ENCODE results near the gene C2orf42. TPM values are rescaled to one million over a fixed set of nuclear protein-coding genes. Genes with fewer than 3 reads are reported as not detected.

The C2orf42 gene
- total and polyA plus RNA-seq, 4 donors: 8.1 to 20.6 (median 13.7) TPM

GRCh38 chr2:70128005-70128404, 62.8 kb downstream of the C2orf42 start:
- 76% methylated on average over 1 of the region's 1 CpG for WGBS
- peak overlapping the region in 1 of 2 donors; percentile 35 for H3K27ac ChIP-seq (ENCODE audit: low read depth in 1 of 2, low read length in 2 of 2)
- H3K9me3 ChIP-seq (ENCODE audit: control insufficient read depth in 4 of 4, low read length in 3 of 4): no peaks in the 10 kb centered on the region
- H3K36me3 ChIP-seq (ENCODE audit: control insufficient read depth in 4 of 4, insufficient read depth in 3 of 4, low read depth in 1 of 4, low read length in 3 of 4): no peaks in the 10 kb centered on the region
- TF ChIP-seq GABPA (IDR thresholded peaks at IDR 0.05 in 1 of 2, conservative IDR thresholded peaks at IDR 0.05 in 1 of 2) (no peak), EGR1 (IDR thresholded peaks at IDR 0.05; ENCODE audit: low read depth in 2 of 2) (no peak), RAD21 (IDR thresholded peaks at IDR 0.05) (no peak), REST (IDR thresholded peaks at IDR 0.05) (no peak), HNF4G (IDR thresholded peaks at IDR 0.05) (no peak), NR2F2 (IDR thresholded peaks at IDR 0.05) (no peak)
- DNase-seq (ENCODE audit: low spot score): no peak
- no peak overlapping the region for H3K9ac ChIP-seq (ENCODE audit: low read depth in 1 of 2, low read length in 2 of 2)
- no peaks in the 10 kb centered on the region for H3K27me3 ChIP-seq (ENCODE audit: control insufficient read depth in 4 of 4, insufficient read depth in 4 of 4, low read length in 3 of 4)
- no peak overlapping the region for H3K4me3 ChIP-seq (ENCODE audit: low read depth in 1 of 3, low read length in 3 of 3)
- peaks cover 2 to 17% (median 4%) of the 10 kb centered on the region in 4 donors for H3K4me1 ChIP-seq (ENCODE audit: control insufficient read depth in 4 of 4, insufficient read depth in 4 of 4, low read length in 3 of 4)

- no peaks in the 10 kb centered on the region for H3K27me3 ChIP-seq (ENCODE audit: control insufficient read depth in 4 of 4, insufficient read depth in 4 of 4, low read length in 3 of 4)
- H3K27ac ChIP-seq (ENCODE audit: low read depth in 1 of 2, low read length in 2 of 2): no peak overlapping the region
- H3K4me3 ChIP-seq (ENCODE audit: low read depth in 1 of 3, low read length in 3 of 3): no peak overlapping the region
- no peak overlapping the region for H3K9ac ChIP-seq (ENCODE audit: low read depth in 1 of 2, low read length in 2 of 2)
- no peak for TF ChIP-seq MAX (IDR thresholded peaks at IDR 0.05)
- no peaks in the 10 kb centered on the region for H3K9me3 ChIP-seq (ENCODE audit: control insufficient read depth in 4 of 4, low read length in 3 of 4)
- no peaks in the 10 kb centered on the region for H3K36me3 ChIP-seq (ENCODE audit: control insufficient read depth in 4 of 4, insufficient read depth in 3 of 4, low read depth in 1 of 4, low read length in 3 of 4)
- DNase-seq (ENCODE audit: low spot score): no peak
- H3K4me1 ChIP-seq (ENCODE audit: control insufficient read depth in 4 of 4, insufficient read depth in 4 of 4, low read length in 3 of 4): peaks cover 0 to 4% (median 1%) of the 10 kb centered on the region in 4 donors
- 97% methylated on average over 2 of the region's 2 CpGs for WGBS
These were observed 64.4 kb downstream of the C2orf42 start for GRCh38 chr2:70126413-70126812.

GRCh38 chr2:70125498-70125898, 65.3 kb downstream of the C2orf42 start:
- H3K27ac ChIP-seq (ENCODE audit: low read depth in 1 of 2, low read length in 2 of 2): peak overlapping the region; percentile 99 to 100
- H3K9me3 ChIP-seq (ENCODE audit: control insufficient read depth in 4 of 4, low read length in 3 of 4): no peaks in the 10 kb centered on the region
- H3K4me3 ChIP-seq (ENCODE audit: low read depth in 1 of 3, low read length in 3 of 3): peak overlapping the region in 2 of 3 donors; percentile 59 to 63
- no peak for DNase-seq (ENCODE audit: low spot score)
- WGBS: 74% methylated on average over 13 of the region's 13 CpGs
- no peak for TF ChIP-seq HNF4A (conservative IDR thresholded peaks at IDR 0.05)
- no peak for TF ChIP-seq REST (IDR thresholded peaks at IDR 0.05)
- no peak for TF ChIP-seq TAF1 (conservative IDR thresholded peaks at IDR 0.05)
- no peak for TF ChIP-seq ATF3 (IDR thresholded peaks at IDR 0.05)
- TF ChIP-seq RXRA (IDR thresholded peaks at IDR 0.05): no peak
- TF ChIP-seq FOXA2 (IDR thresholded peaks at IDR 0.05): no peak
- no peak for TF ChIP-seq YY1 (IDR thresholded peaks at IDR 0.05)
- TF ChIP-seq EGR1 (IDR thresholded peaks at IDR 0.05; ENCODE audit: low read depth in 2 of 2): no peak
- no peak for TF ChIP-seq RAD21 (IDR thresholded peaks at IDR 0.05)
- TF ChIP-seq GABPA (IDR thresholded peaks at IDR 0.05 in 1 of 2, conservative IDR thresholded peaks at IDR 0.05 in 1 of 2): no peak
- TF ChIP-seq JUND (IDR thresholded peaks at IDR 0.05): no peak
- TF ChIP-seq ZBTB33 (IDR thresholded peaks at IDR 0.05): no peak
- no peaks in the 10 kb centered on the region for H3K36me3 ChIP-seq (ENCODE audit: control insufficient read depth in 4 of 4, insufficient read depth in 3 of 4, low read depth in 1 of 4, low read length in 3 of 4)
- peak overlapping the region; percentile 99 for H3K9ac ChIP-seq (ENCODE audit: low read depth in 1 of 2, low read length in 2 of 2)
- no peaks in the 10 kb centered on the region for H3K27me3 ChIP-seq (ENCODE audit: control insufficient read depth in 4 of 4, insufficient read depth in 4 of 4, low read length in 3 of 4)
- H3K4me1 ChIP-seq (ENCODE audit: control insufficient read depth in 4 of 4, insufficient read depth in 4 of 4, low read length in 3 of 4): peaks cover 0 to 1% (median 0%) of the 10 kb centered on the region in 4 donors

Measured in liver (tissue), 9 donors.